GM10266 (cell line): ENCODE results near the gene PCDHGC4.

ENCODE experiments used
- DNase-seq: peaks from one replicate; pipeline ENCODE4 v3.0.0; 2012; ENCODE audit errors: extremely low spot score
- CTCF ChIP-seq: IDR thresholded peaks from 2 replicates; pipeline ENCODE4 v1.5.1; 2012; ENCODE audit warnings: mild to moderate bottlenecking, low read depth; ENCODE audit not compliant: control insufficient read depth, insufficient read depth; ENCODE audit errors: missing control alignments

The PCDHGC4 gene

DNA sequence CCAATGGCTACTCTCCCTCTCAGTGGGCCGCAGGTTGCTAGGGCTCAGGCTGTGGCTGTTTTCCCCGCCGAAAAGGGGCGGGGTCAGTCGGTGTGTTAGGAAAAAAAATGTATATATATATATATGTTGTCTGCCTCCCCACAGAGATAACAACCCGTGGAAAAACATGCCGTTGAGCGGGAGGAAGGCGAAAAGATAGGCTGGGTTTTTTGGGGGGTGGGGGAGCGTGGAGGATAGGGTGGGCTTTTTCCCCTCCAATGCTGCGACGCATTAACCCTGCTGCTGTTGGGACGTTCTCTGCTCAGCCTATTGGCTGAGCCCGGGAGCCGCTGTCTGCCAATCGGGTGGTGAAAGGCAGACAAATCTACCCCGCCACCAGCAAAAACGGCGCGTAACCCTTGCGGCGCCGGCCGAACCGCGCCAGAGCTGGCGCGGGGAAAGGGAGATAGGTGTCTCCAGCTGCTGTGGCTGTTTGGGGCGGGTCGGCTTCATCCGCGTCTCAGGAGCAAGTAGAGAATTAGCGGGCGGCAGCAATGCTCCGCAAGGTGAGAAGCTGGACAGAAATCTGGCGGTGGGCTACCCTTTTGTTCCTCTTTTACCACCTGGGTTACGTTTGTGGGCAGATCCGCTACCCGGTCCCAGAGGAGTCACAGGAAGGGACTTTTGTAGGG lies at the start of gene PCDHGC4:
TSS of gene PCDHGC4 (plus strand) at position 390 of the 671 bp plus-strand sequence. CDS start at position 534, 144 bp downstream.
- no peak for DNase-seq
- no peak for TF ChIP-seq CTCF

DNA sequence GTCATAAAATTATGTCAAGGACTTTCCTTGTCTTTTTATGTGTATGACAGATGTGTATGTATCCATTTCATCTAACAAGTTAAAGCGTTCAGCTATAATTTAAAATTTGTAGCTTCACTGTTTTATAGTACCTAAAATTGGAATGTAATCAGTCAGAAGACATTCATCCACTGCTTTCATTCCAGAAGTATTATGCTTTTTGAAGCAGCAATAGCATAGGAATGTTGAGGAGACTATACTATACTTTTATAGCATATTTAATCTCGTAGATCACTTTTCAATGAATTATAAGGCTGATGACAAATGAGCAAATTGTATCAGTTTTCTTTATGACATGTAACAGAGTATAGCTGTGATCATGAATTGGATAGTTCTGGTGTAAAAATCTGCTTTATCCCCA lies 47.6 kb upstream of the PCDHGC4 start:
- no peak for DNase-seq
- TF ChIP-seq CTCF: no peak

DNA sequence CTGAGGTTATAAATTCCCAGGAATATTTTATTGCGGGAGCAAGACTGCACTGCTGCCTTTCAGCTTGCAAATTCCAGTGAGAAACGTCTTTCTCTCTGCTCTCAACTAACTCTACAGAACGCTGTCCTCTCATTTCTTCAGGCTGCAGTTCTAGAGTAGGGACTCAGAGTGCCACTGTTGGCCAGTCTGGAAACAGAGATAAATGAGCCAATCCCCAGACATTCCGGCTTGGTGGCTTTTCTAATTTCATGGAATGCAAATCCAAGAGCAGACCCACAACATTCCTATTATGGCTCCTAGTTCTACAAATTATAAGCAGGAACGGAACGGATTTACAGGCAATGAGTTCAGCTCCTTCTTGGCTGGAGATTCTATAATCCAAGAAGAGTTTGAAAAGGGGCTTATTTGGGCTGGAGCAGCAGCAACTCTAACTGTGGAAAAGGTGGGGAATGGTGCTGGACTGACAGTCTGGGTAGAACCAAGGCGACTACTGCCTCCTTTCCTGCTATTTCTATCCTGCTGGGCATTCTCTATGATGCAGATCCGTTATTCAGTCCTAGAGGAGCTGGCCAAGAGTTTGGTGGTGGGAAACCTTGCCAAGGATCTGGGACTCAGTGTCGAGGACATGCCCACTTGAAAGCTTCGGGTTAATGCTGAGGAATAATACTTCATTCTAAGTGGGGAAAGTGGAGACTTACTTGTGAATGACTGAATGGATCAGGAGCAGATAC lies 45.3 kb upstream of the PCDHGC4 start:
- TF ChIP-seq CTCF: no peak

GRCh38 chr5:141440341-141440740 lies 44.5 kb upstream of the PCDHGC4 start:
- no peak for DNase-seq
- TF ChIP-seq CTCF: no peak

More for the DNA sequence above, 45.3 kb upstream of the PCDHGC4 start:
- DNase-seq: no peak

GRCh38 chr5:141441571-141442170 lies 43.2 kb upstream of the PCDHGC4 start:
- TF ChIP-seq CTCF: no peak
- no peak for DNase-seq

DNA sequence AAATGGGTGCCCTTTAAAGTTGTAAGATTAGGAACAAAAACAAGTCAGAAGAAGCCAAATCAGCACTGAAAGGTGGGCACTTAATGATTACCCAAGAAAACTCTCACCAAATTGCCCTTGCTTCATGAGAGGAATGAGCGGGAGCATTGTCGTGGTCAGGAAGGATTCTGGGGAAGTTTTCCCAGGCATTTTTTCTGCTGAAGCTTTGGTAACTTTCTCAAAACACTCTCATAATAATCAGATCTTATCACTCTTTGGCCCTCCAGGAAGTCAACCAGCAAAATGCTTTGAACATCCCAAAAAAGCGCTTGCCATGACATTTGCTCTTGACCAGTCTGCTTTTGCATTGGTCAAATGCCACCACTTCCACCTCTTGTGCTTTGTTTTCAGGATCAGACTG lies 19.5 kb upstream of the PCDHGC4 start:
- TF ChIP-seq CTCF: no peak
- DNase-seq: no peak
